GM12875 (cell line): ENCODE data around the gene ZWILCH.
A peak's percentile ranks its signal among the peaks of the same experiment; 100 is the strongest.
"Not testable (repeated sequence)": the region's sequence is repeated elsewhere in the genome, so short reads cannot be mapped to it uniquely, and the experiment has no call there.

ENCODE experiments used
- H3K4me3 ChIP-seq: one replicate; pipeline ENCODE4 v1.5.1; 2011; ENCODE audit warnings: low read depth, low read length, control low read depth
- TF ChIP-seq, protein P1 (sequence below): IDR thresholded peaks from 2 replicates; pipeline ENCODE4 v1.5.1; 2011; ENCODE audit warnings: low read depth, mild to moderate bottlenecking, control low read depth, inconsistent platforms, low read length, moderate library complexity, borderline replicate concordance; ENCODE audit not compliant: insufficient read depth

Gene ZWILCH

DNA sequence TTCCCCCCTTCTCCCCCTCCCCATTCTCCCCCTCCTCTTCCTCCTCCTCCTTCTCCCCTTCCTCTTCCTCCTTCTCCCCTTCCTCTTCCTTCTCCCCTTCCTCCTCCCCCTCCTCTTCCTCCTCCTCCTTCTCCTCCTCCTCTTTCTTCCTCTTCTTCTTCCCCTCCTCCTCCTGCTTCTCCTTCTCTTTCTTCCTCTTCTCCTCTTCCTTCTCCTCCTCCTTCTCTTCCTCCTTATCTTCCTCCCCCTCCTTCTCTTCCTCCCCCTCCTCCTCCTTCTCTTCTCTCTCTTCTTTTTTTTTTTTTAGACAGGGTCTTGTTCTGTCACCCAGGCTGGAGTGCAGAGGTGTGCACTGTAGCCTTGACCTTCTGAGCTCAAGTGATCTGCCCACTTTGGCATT is 81.9 kb downstream of the ZWILCH start:
- no peak overlapping the region for H3K4me3 ChIP-seq
- TF ChIP-seq, protein P1, sequence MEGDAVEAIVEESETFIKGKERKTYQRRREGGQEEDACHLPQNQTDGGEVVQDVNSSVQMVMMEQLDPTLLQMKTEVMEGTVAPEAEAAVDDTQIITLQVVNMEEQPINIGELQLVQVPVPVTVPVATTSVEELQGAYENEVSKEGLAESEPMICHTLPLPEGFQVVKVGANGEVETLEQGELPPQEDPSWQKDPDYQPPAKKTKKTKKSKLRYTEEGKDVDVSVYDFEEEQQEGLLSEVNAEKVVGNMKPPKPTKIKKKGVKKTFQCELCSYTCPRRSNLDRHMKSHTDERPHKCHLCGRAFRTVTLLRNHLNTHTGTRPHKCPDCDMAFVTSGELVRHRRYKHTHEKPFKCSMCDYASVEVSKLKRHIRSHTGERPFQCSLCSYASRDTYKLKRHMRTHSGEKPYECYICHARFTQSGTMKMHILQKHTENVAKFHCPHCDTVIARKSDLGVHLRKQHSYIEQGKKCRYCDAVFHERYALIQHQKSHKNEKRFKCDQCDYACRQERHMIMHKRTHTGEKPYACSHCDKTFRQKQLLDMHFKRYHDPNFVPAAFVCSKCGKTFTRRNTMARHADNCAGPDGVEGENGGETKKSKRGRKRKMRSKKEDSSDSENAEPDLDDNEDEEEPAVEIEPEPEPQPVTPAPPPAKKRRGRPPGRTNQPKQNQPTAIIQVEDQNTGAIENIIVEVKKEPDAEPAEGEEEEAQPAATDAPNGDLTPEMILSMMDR = no peak

DNA sequence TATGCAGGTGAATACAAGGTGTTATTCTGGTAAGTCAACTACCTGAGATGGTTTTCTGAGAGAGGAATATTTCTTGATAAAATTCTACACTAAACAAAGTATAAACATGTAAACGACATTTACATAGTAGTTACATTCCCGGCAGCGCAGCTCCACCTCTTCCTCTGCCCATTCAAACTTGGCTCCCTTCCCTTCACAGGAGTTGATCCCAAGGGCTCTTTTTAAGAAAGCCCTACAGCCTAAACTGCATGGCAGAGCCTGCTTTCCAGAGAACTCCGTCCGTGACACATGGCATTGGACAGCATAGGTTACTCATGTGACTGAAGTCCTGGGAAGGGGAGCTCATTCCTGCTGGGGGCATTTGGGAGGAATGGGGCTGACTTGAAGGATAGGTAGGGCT is 82.6 kb downstream of the ZWILCH start:
- no peak overlapping the region for H3K4me3 ChIP-seq
- TF ChIP-seq, protein P1 = no peak

DNA sequence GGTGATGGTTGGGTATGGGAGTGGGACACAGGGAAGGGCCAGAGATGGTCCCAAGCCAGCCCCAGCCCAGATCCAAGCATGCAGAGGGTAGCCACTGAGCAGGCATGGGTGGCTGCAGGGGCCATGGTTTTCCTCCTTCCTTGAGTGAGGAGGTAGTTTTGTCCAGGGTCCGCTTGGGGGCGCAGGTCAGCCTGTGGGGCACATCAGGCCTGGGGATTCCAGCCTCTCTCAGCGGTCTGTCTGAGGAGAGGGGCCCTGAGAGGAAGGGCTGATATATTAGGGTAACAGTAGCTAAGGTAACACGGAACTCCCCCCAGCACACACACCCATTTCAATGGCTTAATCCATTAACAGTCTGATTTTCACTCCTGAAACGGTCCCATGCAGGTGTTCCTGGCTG is 83.4 kb downstream of the ZWILCH start:
- H3K4me3 ChIP-seq = no peak overlapping the region
- TF ChIP-seq, protein P1 = peak; percentile 34; the same call in 1 of the 2 replicates

DNA sequence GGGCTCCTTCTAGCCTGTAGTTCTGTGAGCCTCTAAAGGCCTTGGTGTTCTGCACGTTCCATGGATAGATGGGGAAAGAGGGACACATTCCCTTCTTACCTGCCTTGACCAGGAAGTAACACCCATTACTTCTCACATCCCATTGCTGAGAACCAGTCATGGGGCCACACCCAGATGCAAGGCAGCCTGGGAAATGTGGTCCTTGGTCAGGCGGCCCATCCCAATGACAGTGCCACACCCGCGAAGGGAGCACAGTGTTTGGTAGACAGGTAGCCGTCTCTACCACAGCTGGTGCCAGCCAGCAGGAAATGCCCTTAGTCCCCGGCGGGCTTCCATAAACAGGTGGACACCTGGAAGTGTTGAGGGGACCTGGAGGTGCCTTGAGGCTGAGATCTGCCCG is 83.8 kb downstream of the ZWILCH start:
- H3K4me3 ChIP-seq = no peak overlapping the region
- TF ChIP-seq, protein P1 = no peak

DNA sequence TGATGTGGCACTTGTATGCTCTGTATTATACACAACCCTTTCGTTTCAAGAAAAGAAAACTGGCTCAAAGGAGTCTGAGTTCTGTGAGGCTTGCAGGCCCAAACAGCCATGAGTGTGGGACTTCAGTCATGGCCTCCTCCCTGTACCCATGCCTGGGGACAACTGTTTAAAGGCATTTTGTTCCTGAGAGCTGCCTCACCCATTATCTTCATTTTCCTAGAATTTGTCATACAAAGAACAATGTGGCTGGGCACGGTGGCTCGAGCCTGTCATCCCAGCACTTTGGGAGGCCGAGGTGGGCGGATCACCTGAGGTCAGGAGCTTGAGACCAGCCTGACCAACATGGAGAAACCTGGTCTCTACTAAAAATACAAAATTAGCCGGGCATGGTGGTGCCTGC is 84.3 kb downstream of the ZWILCH start:
- H3K4me3 ChIP-seq = not testable (repeated sequence)

DNA sequence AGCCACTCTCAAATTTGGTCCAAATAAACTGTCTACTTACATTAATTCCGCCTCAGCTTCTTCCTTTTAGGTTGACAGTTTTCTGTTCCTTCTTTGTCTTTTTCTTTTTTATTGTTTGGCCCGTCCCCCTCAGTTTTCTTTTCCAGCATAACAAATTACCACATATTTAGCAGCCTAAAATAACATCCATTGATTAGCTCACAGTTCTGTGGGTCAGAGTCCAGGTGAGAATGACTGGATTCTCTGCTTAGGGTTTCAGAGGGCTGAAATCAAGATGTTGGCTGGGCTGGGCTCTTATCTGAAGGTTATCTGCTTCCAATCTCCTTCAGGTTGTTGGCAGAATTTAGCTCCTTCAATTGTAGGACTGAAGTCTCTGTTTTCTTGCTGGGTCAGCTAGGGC is 85.3 kb downstream of the ZWILCH start:
- TF ChIP-seq, protein P1 = no peak
- no peak overlapping the region for H3K4me3 ChIP-seq

DNA sequence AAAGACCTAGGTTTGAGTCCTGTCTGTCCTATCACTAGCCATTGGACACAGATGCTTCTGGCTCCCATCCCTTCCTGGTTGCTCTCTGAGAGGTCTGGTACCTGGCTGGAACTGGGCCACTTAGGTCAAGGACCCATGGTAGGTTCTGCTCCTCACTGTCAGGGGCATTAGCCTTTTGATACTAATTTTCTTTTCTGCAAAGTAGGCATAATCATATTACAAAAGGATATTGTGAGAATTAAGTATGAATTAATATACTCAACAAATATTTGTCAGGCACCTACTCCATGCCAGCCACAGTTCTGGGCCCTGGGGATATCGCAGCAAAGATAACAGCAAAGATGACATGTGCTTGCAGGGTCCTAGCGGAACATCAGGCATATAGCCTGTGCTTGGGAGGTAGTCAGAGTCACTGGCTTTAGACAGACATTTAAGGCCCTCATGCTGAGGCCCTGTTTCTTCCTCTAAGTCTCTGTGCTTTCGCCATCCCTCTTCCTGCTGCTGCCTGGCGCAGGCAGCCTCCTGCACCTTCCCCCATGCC is 86.3 kb downstream of the ZWILCH start:
- no peak overlapping the region for H3K4me3 ChIP-seq
- TF ChIP-seq, protein P1 = no peak
